ENCODE data around the gene SORT1.

Gene SORT1

GRCh38 chr1:109412551-109412950 lies 14.8 kb upstream of the SORT1 start:
- no peak for DNase-seq (ENCODE audit: low read depth)
- no peak for TF ChIP-seq CTCF (IDR thresholded peaks at IDR 0.05; ENCODE audit: low read depth, low read length, missing control alignments)
- H3K4me3 ChIP-seq (ENCODE audit: low read depth, low read length), result no peak overlapping the region

GRCh38 chr1:109404838-109405237 lies 7.1 kb upstream of the SORT1 start:
- no peak for DNase-seq (ENCODE audit: low read depth)
- no peak for TF ChIP-seq CTCF (IDR thresholded peaks at IDR 0.05; ENCODE audit: low read depth, low read length, missing control alignments)
- no peak overlapping the region for H3K4me3 ChIP-seq (ENCODE audit: low read depth, low read length)

DNA sequence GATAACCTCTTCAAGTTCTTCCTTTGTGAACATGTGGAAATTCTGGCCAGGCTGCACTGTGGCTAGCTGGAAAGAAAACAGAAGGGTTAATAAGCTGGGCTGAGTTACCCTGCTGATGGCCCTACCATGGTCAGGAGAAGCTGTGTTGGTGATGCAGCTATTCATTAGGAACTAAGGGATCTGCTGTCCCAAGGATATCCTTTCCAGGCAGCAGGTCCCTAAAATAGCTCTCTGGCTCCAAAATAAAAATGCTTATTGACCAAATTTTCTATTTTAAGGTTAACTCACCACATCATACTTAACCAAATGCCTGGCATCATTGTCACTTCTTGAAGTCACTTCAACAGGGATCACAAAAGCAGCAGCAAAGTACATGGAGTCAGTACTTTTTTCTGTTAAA lies 4.3 kb upstream of the SORT1 start:
- no peak for TF ChIP-seq CTCF (IDR thresholded peaks at IDR 0.05; ENCODE audit: low read depth, low read length, missing control alignments)
- DNase-seq (ENCODE audit: low read depth), result no peak
- no peak overlapping the region for H3K4me3 ChIP-seq (ENCODE audit: low read depth, low read length)

DNA sequence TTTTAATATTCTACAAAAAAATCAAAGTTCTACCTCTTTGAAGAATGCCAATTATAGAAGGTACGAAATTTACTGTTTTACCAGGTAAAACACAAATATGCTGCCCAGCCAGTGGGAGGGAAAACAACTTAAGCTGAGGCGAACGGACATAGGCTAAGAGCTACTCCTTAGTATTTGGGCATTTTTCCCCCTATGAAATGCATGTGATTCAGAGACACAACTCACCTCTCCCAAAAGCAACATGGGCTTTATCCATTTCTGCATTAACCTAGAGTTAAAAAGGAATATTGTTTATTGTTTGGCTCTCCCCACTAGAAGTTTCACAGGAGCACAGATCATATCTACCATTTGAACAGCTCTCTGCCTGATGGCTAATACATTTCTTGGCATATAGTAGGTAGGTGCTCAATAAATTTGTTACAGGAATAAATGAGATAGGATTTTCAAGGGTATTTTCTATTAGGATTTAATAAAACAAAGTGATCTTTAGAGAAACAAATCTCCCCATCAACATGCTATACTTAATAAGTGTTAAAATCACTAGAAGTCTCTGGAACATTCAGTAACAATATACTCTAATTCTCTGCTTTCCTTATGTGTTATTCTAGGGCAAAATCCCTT lies 2.4 kb upstream of the SORT1 start:
- no peak for TF ChIP-seq CTCF (IDR thresholded peaks at IDR 0.05; ENCODE audit: low read depth, low read length, missing control alignments)
- no peak overlapping the region for H3K4me3 ChIP-seq (ENCODE audit: low read depth, low read length)
- no peak for DNase-seq (ENCODE audit: low read depth)

- DNase-seq (ENCODE audit: low read depth), result peak; percentile 29
- H3K4me3 ChIP-seq (ENCODE audit: low read depth, low read length), result no peak overlapping the region
- TF ChIP-seq CTCF (IDR thresholded peaks at IDR 0.05; ENCODE audit: low read depth, low read length, missing control alignments), result peak; percentile 41
These were observed 1.7 kb upstream of the SORT1 start for GRCh38 chr1:109399326-109399957.

- no peak for TF ChIP-seq CTCF (IDR thresholded peaks at IDR 0.05; ENCODE audit: low read depth, low read length, missing control alignments)
- peak overlapping the region; percentile 46; the same call in 1 of the 2 replicates for H3K4me3 ChIP-seq (ENCODE audit: low read depth, low read length)
- DNase-seq (ENCODE audit: low read depth), result no peak
These were observed 866 bp upstream of the SORT1 start for GRCh38 chr1:109398343-109399225.

Data from GM12864 (cell line).